Common myeloid progenitor, CD34-positive (primary cell): ENCODE measurements around the gene COPB2.

Source experiments
- CTCF ChIA-PET: fragments of 350-600 bp; sonication (Branson Sonifier 250); formaldehyde crosslinking; loops from one replicate; lab custom pipeline; 2021; ENCODE audit warnings: antibody characterized with exemption; lab: Charles Lee
- POLR2A ChIA-PET: fragments of 350-600 bp; sonication (Branson Sonifier 250); formaldehyde crosslinking; loops from one replicate; lab custom pipeline; 2021; ENCODE audit warnings: antibody characterized with exemption; lab: Charles Lee
- DNase-seq, 3 donors: peaks; one replicate each; pipeline versions ENCODE4 v3.0.0 to v3.0.0-alpha.2; 2013
- H3K27ac ChIP-seq, 2 experiments: 1 replicate in 1 of 2; 2 replicates in 1 of 2; pipeline ENCODE4 v1.7.0; 2013; ENCODE audit warnings: inconsistent platforms in 2 of 2, low read length in 2 of 2, mild to moderate bottlenecking in 2 of 2, low read depth in 1 of 2, moderate library complexity in 1 of 2; ENCODE audit not compliant: severe bottlenecking in 2 of 2, insufficient read depth in 1 of 2, poor library complexity in 1 of 2
- H3K27me3 ChIP-seq, 5 experiments: replicated peaks in 2 of 5; 1 replicate in 3 of 5; 2 replicates in 2 of 5; pipeline versions ENCODE4 v1.6.1 to v1.7.0; 2013; ENCODE audit warnings: low read length in 4 of 5, mild to moderate bottlenecking in 2 of 5, moderate library complexity in 2 of 5, inconsistent platforms in 1 of 5; ENCODE audit not compliant: insufficient read depth in 5 of 5, control insufficient read depth in 4 of 5
- H3K36me3 ChIP-seq, 4 experiments: 1 replicate in 2 of 4; 2 replicates in 2 of 4; pipeline versions ENCODE4 v1.6.1 to v1.7.0; 2013; ENCODE audit warnings: low read length in 3 of 4, control low read depth in 1 of 4, mild to moderate bottlenecking in 1 of 4; ENCODE audit not compliant: control insufficient read depth in 4 of 4, insufficient read depth in 4 of 4
- H3K4me1 ChIP-seq, 4 experiments: 1 replicate in 3 of 4; 2 replicates in 1 of 4; pipeline versions ENCODE4 v1.6.1 to v1.7.1; 2013; ENCODE audit warnings: low read length in 3 of 4, mild to moderate bottlenecking in 3 of 4, control low read depth in 1 of 4, inconsistent platforms in 1 of 4, moderate library complexity in 1 of 4; ENCODE audit not compliant: control insufficient read depth in 4 of 4, insufficient read depth in 4 of 4; ENCODE audit errors: control extremely low read depth in 1 of 4
- H3K4me3 ChIP-seq, 7 experiments: 1 replicate in 4 of 7; 2 replicates in 3 of 7; pipeline versions ENCODE4 v1.5.1 to v1.7.0; 2013; ENCODE audit warnings: mild to moderate bottlenecking in 7 of 7, low read length in 6 of 7, moderate library complexity in 6 of 7, inconsistent platforms in 2 of 7, low read depth in 2 of 7, control low read depth in 1 of 7; ENCODE audit not compliant: insufficient read depth in 4 of 7, control insufficient read depth in 1 of 7; ENCODE audit errors: extremely low read depth in 1 of 7
- H3K9me3 ChIP-seq, 5 experiments: 1 replicate in 4 of 5; 2 replicates in 1 of 5; pipeline versions ENCODE4 v1.6.1 to v1.7.1; 2013; ENCODE audit warnings: low read length in 4 of 5, mild to moderate bottlenecking in 2 of 5, inconsistent platforms in 1 of 5, low read depth in 1 of 5, moderate library complexity in 1 of 5; ENCODE audit not compliant: control insufficient read depth in 4 of 5, insufficient read depth in 2 of 5; ENCODE audit errors: control extremely low read depth in 1 of 5
- WGBS: methylation state at CpG from one replicate; pipeline ENCODE4 v1.1.5; 2013; ENCODE audit not compliant: insufficient coverage; 5-methylcytosine and 5-hydroxymethylcytosine counted together

The COPB2 gene

DNA sequence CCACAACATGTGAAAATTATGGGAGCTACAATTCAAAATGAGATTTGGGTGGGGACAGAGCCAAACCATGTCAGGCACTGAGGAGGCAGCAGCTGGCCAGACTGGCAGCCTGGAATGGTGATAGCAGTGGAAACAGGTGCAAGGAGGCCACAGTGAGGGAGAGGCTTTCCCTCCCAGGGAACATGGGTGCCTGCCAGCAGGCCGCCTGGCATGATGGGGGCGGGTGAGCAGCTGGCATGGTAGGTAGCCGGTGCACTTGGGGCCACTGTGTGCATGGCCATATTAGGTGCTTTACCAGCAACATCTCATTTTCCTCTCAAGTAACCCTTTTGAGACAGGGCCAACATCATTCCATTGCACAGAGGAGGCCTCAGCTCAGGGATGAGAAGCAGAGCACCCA is 63.9 kb downstream of the COPB2 start:
- H3K36me3 ChIP-seq = no peaks in the 10 kb centered on the region
- H3K27ac ChIP-seq = no peak overlapping the region
- H3K27me3 ChIP-seq = peaks cover 0 to 7% (median 2%) of the 10 kb centered on the region in 5 experiments
- no peak overlapping the region for H3K4me3 ChIP-seq
- CTCF ChIA-PET = interaction anchor here (0.9 kb wide), 1 partner anchor 213 kb away, joined by 3 read pairs; no protein-coding TSS in a partner anchor
- POLR2A ChIA-PET = no interaction called here
- no peak for DNase-seq
- H3K4me1 ChIP-seq = peaks cover 0 to 10% (median 8%) of the 10 kb centered on the region in 4 experiments
- H3K9me3 ChIP-seq = no peaks in the 10 kb centered on the region
- no CpG with 5 or more reads among the region's 3 CpGs for WGBS

DNA sequence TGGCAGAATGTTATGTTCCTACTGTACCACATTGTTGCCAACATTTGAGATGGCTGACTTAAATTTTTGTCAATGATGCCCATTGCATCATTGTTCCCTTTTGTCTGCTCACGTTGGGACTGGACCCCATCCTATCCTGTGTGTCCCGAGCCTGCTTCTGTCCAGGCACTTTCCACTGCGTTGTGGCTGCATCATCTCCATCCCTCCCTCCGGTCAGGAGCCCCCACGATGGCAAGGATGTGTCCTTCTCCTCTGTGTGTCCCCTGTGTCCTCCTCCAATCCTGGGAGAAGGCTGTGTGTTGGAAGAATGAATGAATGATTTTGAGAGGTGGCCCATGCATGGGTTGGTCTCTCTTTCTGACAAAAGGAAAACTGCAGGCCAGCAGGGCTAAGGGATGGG is 65.0 kb downstream of the COPB2 start:
- no peak for DNase-seq
- ChIA-PET CTCF (no interaction called here), POLR2A (no interaction called here)
- Histone ChIP-seq H3K9me3 (no peaks in the 10 kb centered on the region), H3K36me3 (no peaks in the 10 kb centered on the region), H3K27ac (no peak overlapping the region), H3K4me1 (peaks cover 0 to 10% (median 8%) of the 10 kb centered on the region in 4 experiments), H3K27me3 (no peaks in the 10 kb centered on the region), H3K4me3 (no peak overlapping the region)
- WGBS = 72% methylated on average over 5 of the region's 5 CpGs

DNA sequence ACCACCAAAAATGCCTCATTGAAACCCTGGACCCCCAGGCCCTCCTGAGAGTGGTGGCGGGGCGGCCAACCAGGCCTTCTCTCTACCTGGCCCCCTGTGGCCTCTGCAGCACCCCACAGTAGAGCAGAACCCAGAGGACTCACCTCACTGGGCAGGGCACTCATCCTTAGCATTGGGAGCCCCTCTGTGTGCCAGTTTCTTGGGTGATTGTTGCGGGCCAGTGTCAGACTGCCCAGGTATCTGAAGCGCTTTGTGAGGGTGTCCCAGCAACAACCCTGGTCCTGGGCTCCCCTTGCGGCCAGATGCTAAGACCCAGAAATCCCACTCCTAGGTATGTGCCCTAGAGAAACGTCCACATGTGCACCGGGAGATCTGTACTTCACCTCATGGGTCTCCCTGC is 66.3 kb downstream of the COPB2 start:
- Histone ChIP-seq H3K27ac (no peak overlapping the region), H3K27me3 (peaks cover 0 to 4% (median 0%) of the 10 kb centered on the region in 5 experiments), H3K4me1 (peaks cover 0 to 6% (median 3%) of the 10 kb centered on the region in 4 experiments), H3K4me3 (no peak overlapping the region), H3K9me3 (no peaks in the 10 kb centered on the region), H3K36me3 (no peaks in the 10 kb centered on the region)
- CTCF ChIA-PET = no interaction called here
- 100% methylated on average over 5 of the region's 7 CpGs for whole genome bisulfite sequencing
- POLR2A ChIA-PET = no interaction called here
- no peak for DNase-seq

DNA sequence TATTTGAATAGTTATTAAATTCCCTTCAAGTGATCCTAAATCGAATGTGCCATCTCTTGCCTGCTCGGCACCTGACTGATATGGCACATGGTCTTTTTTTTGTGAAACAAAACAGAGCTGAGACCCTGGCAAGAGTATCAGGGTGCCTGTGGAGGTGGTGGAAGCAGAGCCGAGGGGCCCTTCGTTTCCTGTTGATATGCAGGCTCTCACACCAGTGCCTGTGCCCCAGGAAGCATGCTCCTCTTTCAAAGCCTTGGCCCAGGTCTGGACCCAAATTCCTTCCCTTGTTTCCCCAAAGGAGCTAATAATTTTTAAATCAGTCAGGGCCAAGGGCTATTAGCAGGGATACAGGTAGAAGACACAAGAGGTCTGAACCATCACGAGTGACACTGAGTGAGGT is 67.1 kb downstream of the COPB2 start:
- DNase-seq = no peak
- CTCF ChIA-PET = no interaction called here
- POLR2A ChIA-PET = no interaction called here
- H3K4me3 ChIP-seq = no peak overlapping the region
- H3K27me3 ChIP-seq = peaks cover 0 to 8% (median 0%) of the 10 kb centered on the region in 5 experiments
- no peaks in the 10 kb centered on the region for H3K9me3 ChIP-seq
- WGBS = 61% methylated on average over 5 of the region's 5 CpGs
- H3K27ac ChIP-seq = no peak overlapping the region
- peaks cover 0 to 4% (median 0%) of the 10 kb centered on the region in 4 experiments for H3K4me1 ChIP-seq
- no peaks in the 10 kb centered on the region for H3K36me3 ChIP-seq

DNA sequence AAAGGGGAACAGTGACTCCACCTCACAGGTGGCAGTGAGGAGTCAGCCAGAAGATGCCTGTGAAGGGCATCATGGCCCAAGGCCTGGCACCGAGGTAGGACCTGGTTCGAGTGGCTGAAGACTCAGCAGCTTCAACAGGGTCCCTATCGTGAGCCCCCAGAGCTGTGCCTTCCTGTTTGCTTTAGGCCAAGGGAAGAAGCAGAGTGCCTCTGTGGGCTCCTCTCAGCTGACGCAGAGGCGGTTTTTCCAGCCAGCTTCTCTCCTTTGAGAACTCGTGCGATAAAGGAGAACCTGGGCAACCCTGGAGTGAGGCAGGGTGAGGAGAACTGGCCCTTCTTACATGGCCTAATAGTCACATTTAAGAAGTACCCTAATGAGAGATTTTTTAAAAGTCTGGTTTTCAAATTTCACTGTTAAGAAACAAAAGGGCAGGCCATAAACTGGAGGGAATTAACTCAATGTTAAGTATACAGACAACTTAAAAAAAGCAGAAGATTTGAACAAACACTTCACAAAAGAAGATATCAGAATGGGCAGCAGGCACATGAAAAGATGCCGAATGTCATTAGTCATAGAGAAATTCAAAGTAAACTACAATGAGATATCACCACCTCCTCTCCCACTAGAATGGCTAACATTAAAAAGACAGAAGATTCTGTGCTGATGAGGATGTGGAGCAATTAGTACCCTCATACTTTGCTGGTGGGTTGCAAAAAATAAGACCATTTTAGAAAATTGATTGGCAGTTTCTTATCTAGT is 68.7 kb downstream of the COPB2 start:
- Histone ChIP-seq H3K4me3 (no peak overlapping the region), H3K27ac (no peak overlapping the region), H3K36me3 (no peaks in the 10 kb centered on the region), H3K4me1 (peaks cover 0 to 4% (median 0%) of the 10 kb centered on the region in 4 experiments), H3K9me3 (no peaks in the 10 kb centered on the region), H3K27me3 (peaks cover 0 to 8% (median 2%) of the 10 kb centered on the region in 5 experiments)
- 74% methylated on average over 5 of the region's 8 CpGs for WGBS
- no peak for DNase-seq
- CTCF ChIA-PET = interaction anchor here (1.0 to 3.1 kb wide), 3 partner anchors 9 to 27 kb away, joined by 3 to 21 read pairs (median 4); no protein-coding TSS in a partner anchor
- POLR2A ChIA-PET = no interaction called here

DNA sequence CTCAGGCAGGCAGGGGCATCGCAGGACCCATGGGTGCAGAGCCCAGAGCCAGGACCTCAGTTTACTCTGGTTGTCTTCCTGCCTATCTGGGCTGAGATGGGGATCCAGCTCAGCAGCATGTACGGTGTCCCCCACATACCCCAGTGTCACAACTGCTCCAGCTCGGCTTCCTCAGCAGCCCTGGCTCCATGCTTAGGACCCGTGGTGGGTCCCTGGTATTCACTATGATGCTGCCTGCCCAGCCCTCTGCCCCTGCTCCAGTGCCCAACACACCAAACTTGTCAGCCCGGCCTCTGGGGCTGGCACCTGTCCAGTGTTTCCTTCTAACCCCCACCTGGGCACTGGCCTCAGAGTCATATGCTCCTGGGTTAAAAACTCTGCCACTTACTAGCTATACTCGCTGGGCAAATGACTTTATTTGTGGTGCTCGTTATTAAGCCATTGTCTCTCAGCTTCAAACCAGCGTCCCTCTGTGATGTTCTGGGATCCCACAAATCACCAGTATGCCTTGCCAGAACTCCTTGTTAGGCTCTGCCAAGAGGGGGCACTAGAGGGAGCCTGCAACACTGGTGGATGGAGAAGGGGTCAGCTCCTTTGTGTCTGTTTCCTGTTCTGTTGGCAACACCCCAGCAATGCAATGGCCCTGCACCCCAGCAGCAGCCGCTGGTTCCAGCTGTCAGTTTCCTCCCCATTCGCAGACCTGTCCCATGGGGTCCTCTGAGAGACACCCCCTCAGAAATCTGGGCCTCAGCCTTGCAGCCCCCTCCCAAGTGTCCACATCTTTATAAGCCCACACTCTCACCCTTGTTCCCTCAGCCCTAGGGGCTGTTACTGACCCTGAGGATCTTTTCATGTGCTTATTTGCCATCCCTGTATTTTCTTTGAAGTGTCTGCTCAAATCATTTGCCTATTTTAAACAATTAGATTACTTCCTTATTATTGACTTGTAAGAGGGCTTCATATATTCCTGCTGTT is 69.7 kb downstream of the COPB2 start:
- Histone ChIP-seq H3K27ac (no peak overlapping the region), H3K4me3 (no peak overlapping the region), H3K36me3 (no peaks in the 10 kb centered on the region), H3K4me1 (peaks cover 0 to 4% (median 0%) of the 10 kb centered on the region in 4 experiments), H3K9me3 (no peaks in the 10 kb centered on the region), H3K27me3 (peaks cover 0 to 8% (median 4%) of the 10 kb centered on the region in 5 experiments)
- peak in 2 of 3 donors; percentile 9 to 13 for DNase-seq
- ChIA-PET POLR2A (no interaction called here), CTCF (interaction anchor here (1.0 to 3.1 kb wide), 5 partner anchors 9 to 208 kb away, joined by 3 to 21 read pairs (median 4); no protein-coding TSS in a partner anchor)
- 85% methylated on average over 8 of the region's 10 CpGs for WGBS
